ENCODE measurements around the gene CWH43.
"Not testable (repeated sequence)": the region's sequence is repeated elsewhere in the genome, so short reads cannot be mapped to it uniquely, and the experiment has no call there.

DNA sequence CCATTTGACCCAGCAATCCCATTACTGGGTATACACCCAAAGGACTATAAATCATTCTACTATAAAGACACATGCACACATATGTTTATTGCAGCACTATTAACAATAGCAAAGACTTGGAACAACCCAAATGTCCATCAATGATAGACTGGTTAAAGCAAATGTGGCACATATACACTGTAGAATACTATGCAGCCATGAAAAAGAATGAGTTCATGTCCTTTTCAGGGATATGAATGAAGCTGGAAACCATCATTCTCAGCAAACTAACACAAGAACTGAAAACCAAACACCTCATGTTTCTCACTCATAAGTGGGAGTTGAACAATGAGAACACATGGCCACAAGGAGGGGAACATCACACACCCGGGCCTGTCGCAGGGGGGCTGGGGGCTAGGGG is 2.1 kb upstream of the CWH43 start:
- TF ChIP-seq, protein P1, sequence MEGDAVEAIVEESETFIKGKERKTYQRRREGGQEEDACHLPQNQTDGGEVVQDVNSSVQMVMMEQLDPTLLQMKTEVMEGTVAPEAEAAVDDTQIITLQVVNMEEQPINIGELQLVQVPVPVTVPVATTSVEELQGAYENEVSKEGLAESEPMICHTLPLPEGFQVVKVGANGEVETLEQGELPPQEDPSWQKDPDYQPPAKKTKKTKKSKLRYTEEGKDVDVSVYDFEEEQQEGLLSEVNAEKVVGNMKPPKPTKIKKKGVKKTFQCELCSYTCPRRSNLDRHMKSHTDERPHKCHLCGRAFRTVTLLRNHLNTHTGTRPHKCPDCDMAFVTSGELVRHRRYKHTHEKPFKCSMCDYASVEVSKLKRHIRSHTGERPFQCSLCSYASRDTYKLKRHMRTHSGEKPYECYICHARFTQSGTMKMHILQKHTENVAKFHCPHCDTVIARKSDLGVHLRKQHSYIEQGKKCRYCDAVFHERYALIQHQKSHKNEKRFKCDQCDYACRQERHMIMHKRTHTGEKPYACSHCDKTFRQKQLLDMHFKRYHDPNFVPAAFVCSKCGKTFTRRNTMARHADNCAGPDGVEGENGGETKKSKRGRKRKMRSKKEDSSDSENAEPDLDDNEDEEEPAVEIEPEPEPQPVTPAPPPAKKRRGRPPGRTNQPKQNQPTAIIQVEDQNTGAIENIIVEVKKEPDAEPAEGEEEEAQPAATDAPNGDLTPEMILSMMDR (conservative IDR thresholded peaks at IDR 0.05): not testable (repeated sequence)
- not testable (repeated sequence) for TF ChIP-seq ZFX (IDR thresholded peaks at IDR 0.05)

Measured in C4-2B (cell line).